Activated B cell treated with CpG ODN at 0.5 μM for 24 hours (primary cell): Measurements from ENCODE around the gene NTN4. TPM values are rescaled to one million over a fixed set of nuclear protein-coding genes. Genes with fewer than 3 reads are reported as not detected.

Experiments used
- ATAC-seq: fragments of 200-7000 bp; cut with Tn5 transposase; one replicate; pipeline ENCODE4 v1.10.0; 2021; ENCODE audit warnings: low read depth, mild to moderate bottlenecking, moderate library complexity
- CTCF ChIA-PET: fragments of 350-600 bp; sonication (Branson Sonifier 250); formaldehyde crosslinking; loops from one replicate; lab custom pipeline; 2021; ENCODE audit warnings: antibody characterized with exemption; lab: Charles Lee
- POLR2A ChIA-PET: fragments of 350-600 bp; sonication (Branson Sonifier 250); formaldehyde crosslinking; loops from one replicate; lab custom pipeline; 2021; ENCODE audit warnings: antibody characterized with exemption; lab: Charles Lee
- DNase-seq: peaks from one replicate; pipeline ENCODE4 v3.0.0; 2022
- H3K27ac Mint-ChIP-seq: one replicate; pipeline ENCODE4 v1.8.0; 2020; ENCODE audit warnings: mixed read lengths
- H3K27me3 Mint-ChIP-seq: one replicate; pipeline ENCODE4 v1.8.0; 2021; ENCODE audit warnings: mixed read lengths
- H3K36me3 Mint-ChIP-seq: one replicate; pipeline ENCODE4 v1.8.0; 2021; ENCODE audit warnings: low read depth, mixed read lengths
- H3K4me1 Mint-ChIP-seq: one replicate; pipeline ENCODE4 v1.8.0; 2021; ENCODE audit warnings: mixed read lengths
- H3K4me3 Mint-ChIP-seq: one replicate; pipeline ENCODE4 v1.8.0; 2020; ENCODE audit warnings: mild to moderate bottlenecking, mixed read lengths
- H3K9me3 Mint-ChIP-seq: one replicate; pipeline ENCODE4 v1.8.0; 2020; ENCODE audit warnings: mixed read lengths
- CTCF ChIP-seq: fragments of 200-600 bp; IDR thresholded peaks from one replicate; pipeline ENCODE4 v1.8.0; 2022; ENCODE audit warnings: antibody characterized with exemption, mild to moderate bottlenecking
- intact Hi-C: fragments of 100-400 bp; cut with micrococcal nuclease; formaldehyde crosslinking; loops from one replicate; pipeline ENCODE4 v1.15.1; 2024
- total RNA-seq: library from RNA; stranded (reverse); gene quantifications from 2 replicates; pipeline ENCODE4 v1.2.3, GENCODE V29; 2022

NTN4 gene
- total RNA-seq, 1 donor from 2014 or later, result 0.20 TPM

GRCh38 chr12:95703986-95704385 is 86.6 kb downstream of the NTN4 start:
- H3K4me1 Mint-ChIP-seq, result peaks cover 12% of the 10 kb centered on the region
- POLR2A ChIA-PET, result interaction anchor here (0.6 kb wide), 1 partner anchor 1515 kb away, joined by 4 read pairs; no protein-coding TSS in a partner anchor
- no peak for ATAC-seq

GRCh38 chr12:95701722-95702418 is 88.7 kb downstream of the NTN4 start:
- CTCF ChIA-PET, result no interaction called here
- no peak for ATAC-seq

More at GRCh38 chr12:95703986-95704385, 86.6 kb downstream of the NTN4 start:
- Mint-ChIP-seq H3K36me3 (no peaks in the 10 kb centered on the region), H3K27me3 (peaks cover 15% of the 10 kb centered on the region), H3K27ac (no peak overlapping the region), H3K4me3 (no peak overlapping the region), H3K9me3 (no peaks in the 10 kb centered on the region)
- CTCF ChIA-PET, result interaction anchor here (0.6 kb wide), 1 partner anchor 109 kb away, joined by 3 read pairs; no protein-coding TSS in a partner anchor
- DNase-seq, result no peak
- intact Hi-C loops, result loop anchor here (5.0 kb wide), 1 partner anchor 58 kb away; no protein-coding TSS in a partner anchor
- TF ChIP-seq CTCF, result no peak

GRCh38 chr12:95701275-95701674 is 89.3 kb downstream of the NTN4 start:
- intact Hi-C loops, result loop anchor here (5.0 kb wide), 1 partner anchor 61 kb away; no protein-coding TSS in a partner anchor
- no peak overlapping the region for H3K4me3 Mint-ChIP-seq
- ATAC-seq (no peak), DNase-seq (no peak)
- TF ChIP-seq CTCF, result no peak
- POLR2A ChIA-PET, result no interaction called here
- CTCF ChIA-PET, result no interaction called here
- H3K27me3 Mint-ChIP-seq, result peaks cover 18% of the 10 kb centered on the region
- peaks cover 12% of the 10 kb centered on the region for H3K4me1 Mint-ChIP-seq
- H3K9me3 Mint-ChIP-seq, result no peaks in the 10 kb centered on the region
- H3K27ac Mint-ChIP-seq, result no peak overlapping the region
- H3K36me3 Mint-ChIP-seq, result no peaks in the 10 kb centered on the region

More at GRCh38 chr12:95701722-95702418, 88.7 kb downstream of the NTN4 start:
- peaks cover 18% of the 10 kb centered on the region for H3K27me3 Mint-ChIP-seq
- H3K4me3 Mint-ChIP-seq, result no peak overlapping the region
- intact Hi-C loops, result loop anchor here (5.0 kb wide), 1 partner anchor 60 kb away; no protein-coding TSS in a partner anchor
- POLR2A ChIA-PET, result no interaction called here
- H3K9me3 Mint-ChIP-seq, result no peaks in the 10 kb centered on the region
- TF ChIP-seq CTCF, result no peak
- DNase-seq, result no peak
- no peak overlapping the region for H3K27ac Mint-ChIP-seq
- H3K4me1 Mint-ChIP-seq, result peaks cover 12% of the 10 kb centered on the region
- H3K36me3 Mint-ChIP-seq, result no peaks in the 10 kb centered on the region

GRCh38 chr12:95700316-95700785 is 90.2 kb downstream of the NTN4 start:
- peak; percentile 37 for ATAC-seq
- CTCF ChIA-PET, result no interaction called here

More at GRCh38 chr12:95700316-95700785, 90.2 kb downstream of the NTN4 start:
- DNase-seq, result no peak
- intact Hi-C loops, result loop anchor here (5.0 kb wide), 1 partner anchor 62 kb away; no protein-coding TSS in a partner anchor
- H3K36me3 Mint-ChIP-seq, result no peaks in the 10 kb centered on the region
- H3K27me3 Mint-ChIP-seq, result peaks cover 17% of the 10 kb centered on the region
- H3K27ac Mint-ChIP-seq, result no peak overlapping the region
- TF ChIP-seq CTCF, result no peak
- H3K9me3 Mint-ChIP-seq, result no peaks in the 10 kb centered on the region
- H3K4me1 Mint-ChIP-seq, result peaks cover 12% of the 10 kb centered on the region
- POLR2A ChIA-PET, result no interaction called here
- H3K4me3 Mint-ChIP-seq, result no peak overlapping the region
